Fibroblast of mammary gland (primary cell): Measurements from ENCODE around the gene ADGRG3.

Experiments
- DNase-seq: peaks from one replicate; pipeline ENCODE4 v3.0.0-alpha.2; 2010; ENCODE audit warnings: low read depth
- H3K4me3 ChIP-seq: 2 replicates; pipeline ENCODE4 v1.5.1; 2011; ENCODE audit warnings: low read depth, mild to moderate bottlenecking, low read length, moderate library complexity; ENCODE audit not compliant: control insufficient read depth
- TF ChIP-seq, protein P1 (sequence below): conservative IDR thresholded peaks from 2 replicates; pipeline ENCODE4 v1.5.1; 2011; ENCODE audit warnings: low read depth, low read length, inconsistent platforms; ENCODE audit not compliant: control insufficient read depth, insufficient read depth

ADGRG3 gene

DNA sequence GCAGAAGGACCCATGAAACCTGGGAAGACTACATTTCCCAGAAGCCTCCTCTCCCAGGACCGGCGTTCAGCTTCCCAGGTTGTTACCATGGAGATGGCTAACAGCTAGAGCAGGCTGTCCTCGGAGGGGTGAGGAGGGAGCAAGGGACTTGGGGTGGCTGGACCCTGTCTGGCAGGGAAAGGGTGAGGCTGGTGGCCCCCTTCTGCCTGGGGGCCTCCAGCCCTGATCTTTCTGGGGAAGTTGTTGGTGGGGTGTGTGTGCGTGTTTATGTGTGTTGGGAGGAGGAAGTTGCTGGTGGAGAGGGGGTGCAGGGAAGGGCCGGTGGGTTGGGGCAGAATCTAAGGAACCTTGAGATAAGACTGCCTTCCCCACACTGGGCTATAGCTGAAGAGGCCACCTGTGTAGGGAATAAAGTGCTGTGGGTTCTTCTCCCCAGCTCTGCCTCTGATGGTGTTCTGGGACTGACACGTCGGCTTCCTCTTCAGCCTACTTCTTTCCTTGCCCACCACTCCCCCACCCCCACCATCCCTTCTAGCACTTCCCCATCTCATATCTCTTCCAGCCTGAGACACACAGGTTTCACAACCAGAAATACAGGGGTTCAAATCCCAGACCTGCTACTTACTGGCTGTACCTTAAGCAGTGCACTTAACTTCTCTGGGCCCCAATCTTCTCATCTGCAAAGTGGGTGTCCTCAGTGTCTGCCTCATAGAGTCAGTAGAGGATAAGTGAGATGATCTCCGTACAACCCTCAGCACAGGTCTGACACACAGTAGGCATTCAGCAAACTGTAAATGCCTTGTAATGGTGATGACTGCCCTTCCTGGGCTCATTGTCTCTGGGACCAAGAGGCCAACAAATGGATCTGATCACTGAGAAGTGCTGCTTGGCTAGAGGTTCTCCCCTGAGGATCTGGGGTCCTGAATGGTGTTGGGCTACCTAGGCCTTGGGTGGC, 26.9 kb downstream of the ADGRG3 start, which contains the start of gene DRC7:
TSS of gene DRC7 (plus strand) at position 82 of the 955 bp plus-strand sequence. CDS start 3,144 bp downstream, outside the sequence.
- no peak within 1 kb of the TSS for H3K4me3 ChIP-seq
- peak; percentile 30 for DNase-seq
- TF ChIP-seq, protein P1, sequence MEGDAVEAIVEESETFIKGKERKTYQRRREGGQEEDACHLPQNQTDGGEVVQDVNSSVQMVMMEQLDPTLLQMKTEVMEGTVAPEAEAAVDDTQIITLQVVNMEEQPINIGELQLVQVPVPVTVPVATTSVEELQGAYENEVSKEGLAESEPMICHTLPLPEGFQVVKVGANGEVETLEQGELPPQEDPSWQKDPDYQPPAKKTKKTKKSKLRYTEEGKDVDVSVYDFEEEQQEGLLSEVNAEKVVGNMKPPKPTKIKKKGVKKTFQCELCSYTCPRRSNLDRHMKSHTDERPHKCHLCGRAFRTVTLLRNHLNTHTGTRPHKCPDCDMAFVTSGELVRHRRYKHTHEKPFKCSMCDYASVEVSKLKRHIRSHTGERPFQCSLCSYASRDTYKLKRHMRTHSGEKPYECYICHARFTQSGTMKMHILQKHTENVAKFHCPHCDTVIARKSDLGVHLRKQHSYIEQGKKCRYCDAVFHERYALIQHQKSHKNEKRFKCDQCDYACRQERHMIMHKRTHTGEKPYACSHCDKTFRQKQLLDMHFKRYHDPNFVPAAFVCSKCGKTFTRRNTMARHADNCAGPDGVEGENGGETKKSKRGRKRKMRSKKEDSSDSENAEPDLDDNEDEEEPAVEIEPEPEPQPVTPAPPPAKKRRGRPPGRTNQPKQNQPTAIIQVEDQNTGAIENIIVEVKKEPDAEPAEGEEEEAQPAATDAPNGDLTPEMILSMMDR: no peak

DNA sequence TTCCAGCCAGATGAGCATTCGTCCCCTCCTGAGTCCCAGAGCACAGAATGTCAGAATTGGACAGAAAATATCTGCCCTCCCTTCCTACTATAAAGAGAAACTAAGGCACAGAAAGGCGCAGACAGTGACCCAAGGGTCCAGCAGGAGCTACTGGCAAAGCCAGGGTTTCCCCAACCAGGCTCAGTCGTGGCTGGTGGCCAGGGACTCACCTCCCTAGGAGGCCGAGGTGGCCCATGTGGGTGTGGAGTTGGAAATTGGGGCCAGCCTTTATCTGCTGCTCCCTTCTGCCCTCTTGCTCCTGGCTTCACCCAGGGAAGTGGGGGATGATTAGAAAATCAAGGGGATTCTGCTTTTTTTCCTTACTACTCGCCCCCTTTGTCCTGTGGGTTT, 27.6 kb downstream of the ADGRG3 start:
- TF ChIP-seq, protein P1: no peak
- H3K4me3 ChIP-seq: no peak overlapping the region
- no peak for DNase-seq

DNA sequence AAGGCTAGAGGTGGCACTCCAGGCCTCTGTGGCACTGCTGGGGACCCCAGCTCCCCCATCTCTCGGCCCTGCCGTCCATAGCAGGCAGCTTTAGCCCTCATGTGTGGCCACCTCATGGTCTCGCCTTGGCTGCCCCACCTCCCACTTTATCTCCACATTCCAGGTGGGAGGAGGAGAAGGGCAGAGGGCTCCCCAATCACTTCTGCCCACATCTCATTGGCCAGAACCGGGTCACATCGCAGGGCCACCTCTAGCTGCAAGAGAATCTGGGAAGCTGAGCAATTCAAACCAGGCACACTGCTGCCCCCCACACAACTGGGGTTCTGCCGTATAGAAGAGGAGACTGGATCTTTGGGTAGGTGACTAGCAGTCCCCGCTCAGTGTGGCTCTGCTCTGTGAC, 28.1 kb downstream of the ADGRG3 start:
- TF ChIP-seq, protein P1: no peak

DNA sequence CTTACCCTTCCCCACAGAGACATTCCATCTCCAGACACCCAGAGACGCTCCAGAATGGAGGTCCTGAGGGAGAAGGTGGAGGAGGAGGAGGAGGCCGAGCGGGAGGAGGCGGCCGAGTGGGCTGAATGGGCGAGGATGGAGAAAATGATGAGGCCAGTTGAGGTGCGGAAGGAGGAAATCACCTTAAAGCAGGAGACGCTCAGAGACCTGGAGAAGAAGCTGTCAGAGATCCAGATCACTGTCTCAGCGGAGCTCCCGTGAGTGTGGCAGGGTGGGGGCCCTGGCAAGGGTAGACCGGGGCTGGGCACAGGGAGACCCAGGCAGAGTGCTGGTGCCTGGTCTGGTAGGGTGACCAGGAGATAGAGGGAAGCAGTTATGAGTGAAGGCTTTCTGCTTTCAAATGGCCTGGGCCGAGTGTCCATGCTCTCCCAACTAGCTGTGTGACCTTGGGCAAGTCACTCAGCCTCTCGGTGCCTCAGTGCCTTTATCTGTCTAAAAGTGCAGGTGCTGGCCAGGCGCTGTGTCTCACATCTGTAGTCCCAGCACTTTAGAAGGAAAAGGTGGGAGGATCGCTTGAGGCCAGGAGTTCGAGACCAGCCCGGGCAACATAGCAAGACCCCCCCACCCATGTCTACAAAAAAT, 29.9 kb downstream of the ADGRG3 start:
- TF ChIP-seq, protein P1: no peak
- H3K4me3 ChIP-seq: no peak overlapping the region
- no peak for DNase-seq

More for the DNA sequence above, 28.1 kb downstream of the ADGRG3 start:
- no peak for DNase-seq
- no peak overlapping the region for H3K4me3 ChIP-seq

DNA sequence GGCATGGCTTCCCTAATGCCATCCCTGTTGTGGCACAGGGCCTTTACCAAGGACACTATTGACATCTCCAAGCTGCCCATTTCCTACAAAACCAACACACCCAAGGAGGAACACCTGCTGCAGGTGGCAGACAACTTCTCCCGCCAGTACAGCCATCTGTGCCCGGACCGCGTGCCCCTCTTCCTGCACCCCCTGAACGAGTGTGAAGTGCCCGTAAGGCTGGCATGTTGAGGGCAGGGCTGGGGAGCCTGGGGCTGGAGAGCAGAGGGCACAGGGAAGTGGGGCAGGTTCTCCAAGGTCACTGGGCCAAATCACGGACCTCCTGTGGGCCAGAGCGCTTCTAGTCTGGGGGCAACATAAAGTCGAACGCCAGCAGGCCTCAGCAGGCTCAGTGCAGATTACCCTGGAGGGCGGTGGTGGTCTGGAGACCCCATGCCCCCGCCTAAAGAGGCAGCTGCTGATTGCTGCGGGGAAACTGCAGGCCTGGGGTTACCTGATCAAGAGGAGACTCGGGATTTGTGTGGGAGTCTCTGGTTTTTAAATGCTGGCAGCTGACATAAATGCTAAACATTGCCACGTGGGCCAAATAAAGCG, 30.8 kb downstream of the ADGRG3 start:
- TF ChIP-seq, protein P1: no peak
- no peak overlapping the region for H3K4me3 ChIP-seq
- DNase-seq: no peak

DNA sequence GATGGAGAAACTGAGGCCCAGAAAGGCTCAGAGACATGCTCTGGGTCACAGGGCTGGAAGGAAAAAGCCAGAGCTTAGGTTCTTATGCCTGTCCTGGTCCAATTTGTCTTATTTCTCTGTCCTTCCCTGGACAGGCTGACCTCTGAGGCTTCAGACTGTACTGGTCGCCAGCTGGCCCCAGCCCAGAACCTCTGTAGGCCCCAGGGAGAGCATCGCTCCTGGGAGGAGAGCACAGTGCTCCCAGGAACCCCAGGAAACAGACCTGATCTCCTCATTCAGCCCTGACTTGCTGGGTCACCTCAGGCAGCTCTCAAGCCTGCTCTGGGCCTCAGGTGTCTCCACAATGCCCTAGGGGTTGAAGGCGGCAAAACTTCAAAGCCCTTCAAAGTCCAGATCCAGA, 31.4 kb downstream of the ADGRG3 start:
- no peak for DNase-seq
- TF ChIP-seq, protein P1: no peak
- no peak overlapping the region for H3K4me3 ChIP-seq
